ENCODE data around the gene WDR81.
"Not testable (repeated sequence)": the region's sequence is repeated elsewhere in the genome, so short reads cannot be mapped to it uniquely, and the experiment has no call there.

The WDR81 gene

GRCh38 chr17:1773000-1773695, 48.6 kb downstream of the WDR81 start:
- not testable (repeated sequence) for DNase-seq (ENCODE audit: extremely low spot score, insufficient read length, low read depth); FAIRE-seq

GRCh38 chr17:1773696-1774181, 49.2 kb downstream of the WDR81 start:
- FAIRE-seq (no peak), DNase-seq (ENCODE audit: extremely low spot score, insufficient read length, low read depth) (no peak)

- no peak for FAIRE-seq
- no peak for DNase-seq (ENCODE audit: extremely low spot score, insufficient read length, low read depth)
These were observed 50.1 kb downstream of the WDR81 start for GRCh38 chr17:1774390-1775176.

- DNase-seq (ENCODE audit: extremely low spot score, insufficient read length, low read depth) (no peak), FAIRE-seq (no peak)
These were observed 51.8 kb downstream of the WDR81 start for GRCh38 chr17:1776328-1776727.

GRCh38 chr17:1776857-1777256, 52.4 kb downstream of the WDR81 start:
- no peak for DNase-seq (ENCODE audit: extremely low spot score, insufficient read length, low read depth)
- FAIRE-seq, result no peak

GRCh38 chr17:1779571-1780131, 55.1 kb downstream of the WDR81 start:
- DNase-seq (ENCODE audit: extremely low spot score, insufficient read length, low read depth) (no peak), FAIRE-seq (no peak)

- no peak for DNase-seq (ENCODE audit: extremely low spot score, insufficient read length, low read depth)
- no peak for FAIRE-seq
These were observed 57.7 kb downstream of the WDR81 start for GRCh38 chr17:1782171-1782567.

- FAIRE-seq (no peak), DNase-seq (ENCODE audit: extremely low spot score, insufficient read length, low read depth) (no peak)
These were observed 58.8 kb downstream of the WDR81 start for GRCh38 chr17:1783271-1783670.

- peak; percentile 78 for FAIRE-seq
- no peak for DNase-seq (ENCODE audit: extremely low spot score, insufficient read length, low read depth)
These were observed 59.5 kb downstream of the WDR81 start for GRCh38 chr17:1783834-1784611.

- FAIRE-seq, result no peak
These were observed 61.4 kb downstream of the WDR81 start for GRCh38 chr17:1785930-1786329.

GRCh38 chr17:1786708-1787107, 62.2 kb downstream of the WDR81 start:
- no peak for DNase-seq (ENCODE audit: extremely low spot score, insufficient read length, low read depth)
- FAIRE-seq, result no peak

More at GRCh38 chr17:1785930-1786329, 61.4 kb downstream of the WDR81 start:
- no peak for DNase-seq (ENCODE audit: extremely low spot score, insufficient read length, low read depth)

- no peak for FAIRE-seq
- no peak for DNase-seq (ENCODE audit: extremely low spot score, insufficient read length, low read depth)
These were observed 62.9 kb downstream of the WDR81 start for GRCh38 chr17:1787301-1787902.

Measured in GM18507 (cell line).